NCI-H510A (cell line): ENCODE results near the gene CCDC116.
A peak's percentile ranks its signal among the peaks of the same experiment; 100 is the strongest.
"Not testable (repeated sequence)": the region's sequence is repeated elsewhere in the genome, so short reads cannot be mapped to it uniquely, and the experiment has no call there.

ENCODE experiments used
- DNase-seq: peaks from one replicate; lab custom pipeline; 2025; lab: John Stamatoyannopoulos, UW

Gene CCDC116

GRCh38 chr22:21609556-21610157 is 22.9 kb upstream of the CCDC116 start:
- DNase-seq, result not testable (repeated sequence)

DNA sequence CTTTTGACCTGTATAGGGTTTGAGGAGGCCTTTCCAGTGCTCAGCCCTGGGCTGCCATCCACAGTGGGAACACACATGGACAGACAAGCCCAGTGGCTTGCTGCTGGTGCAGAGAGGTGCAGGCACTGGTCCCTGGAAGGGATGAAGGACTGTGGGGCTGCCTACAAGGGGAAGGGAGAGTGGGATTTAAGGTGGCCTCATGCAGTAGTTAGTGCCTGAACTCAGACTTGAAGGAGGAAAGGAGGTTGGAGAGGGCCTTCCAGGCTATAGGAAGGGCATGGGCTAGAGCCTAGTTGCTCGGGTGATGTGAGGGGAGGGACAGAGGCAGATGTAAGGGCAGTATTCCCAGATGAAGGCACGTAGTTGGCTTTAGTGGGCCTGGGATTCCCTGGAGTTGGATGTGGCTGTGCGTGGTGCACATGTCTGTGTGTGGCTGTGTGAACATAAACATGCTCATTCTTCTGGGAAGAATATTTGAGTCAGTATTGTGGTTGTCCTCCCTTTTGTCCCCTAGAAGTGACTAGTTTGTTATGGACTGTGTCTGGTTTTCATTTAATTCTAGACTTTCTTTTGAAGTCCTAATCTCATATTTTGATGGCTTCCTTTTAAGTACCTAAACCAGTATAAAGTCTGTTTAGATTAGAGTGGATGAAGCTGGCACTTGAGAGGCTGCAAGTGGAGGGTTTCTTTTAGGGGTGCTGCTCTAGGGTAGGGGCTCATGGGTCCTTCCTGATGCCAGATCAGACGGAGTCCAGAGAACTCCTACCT is 21.2 kb upstream of the CCDC116 start:
- no peak for DNase-seq

GRCh38 chr22:21612858-21613257 is 19.7 kb upstream of the CCDC116 start:
- no peak for DNase-seq

- DNase-seq, result no peak
These were observed 18.9 kb upstream of the CCDC116 start for GRCh38 chr22:21613553-21614233.

- no peak for DNase-seq
These were observed 16.8 kb upstream of the CCDC116 start for GRCh38 chr22:21615731-21616130.

DNA sequence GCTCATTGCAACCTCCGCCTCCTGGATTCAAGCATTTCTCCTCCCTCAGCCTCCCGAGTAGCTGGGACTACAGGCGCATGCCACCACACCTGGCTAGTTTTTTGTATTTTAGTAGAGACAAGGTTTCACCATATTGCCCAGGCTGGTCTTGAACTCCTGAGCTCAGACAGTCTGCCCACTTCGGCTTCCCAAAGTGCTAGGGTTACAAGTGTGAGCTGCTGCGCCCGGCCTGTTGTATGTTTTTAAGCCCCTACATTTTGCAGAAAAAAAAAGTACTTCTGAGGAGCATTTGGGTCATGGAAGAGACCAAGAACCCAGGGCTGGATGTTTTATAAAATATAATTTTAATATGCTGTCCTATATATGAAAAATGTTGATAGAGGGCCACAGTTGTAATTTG is 15.2 kb upstream of the CCDC116 start:
- DNase-seq, result not testable (repeated sequence)

GRCh38 chr22:21621025-21621424 is 11.5 kb upstream of the CCDC116 start:
- DNase-seq, result no peak

DNA sequence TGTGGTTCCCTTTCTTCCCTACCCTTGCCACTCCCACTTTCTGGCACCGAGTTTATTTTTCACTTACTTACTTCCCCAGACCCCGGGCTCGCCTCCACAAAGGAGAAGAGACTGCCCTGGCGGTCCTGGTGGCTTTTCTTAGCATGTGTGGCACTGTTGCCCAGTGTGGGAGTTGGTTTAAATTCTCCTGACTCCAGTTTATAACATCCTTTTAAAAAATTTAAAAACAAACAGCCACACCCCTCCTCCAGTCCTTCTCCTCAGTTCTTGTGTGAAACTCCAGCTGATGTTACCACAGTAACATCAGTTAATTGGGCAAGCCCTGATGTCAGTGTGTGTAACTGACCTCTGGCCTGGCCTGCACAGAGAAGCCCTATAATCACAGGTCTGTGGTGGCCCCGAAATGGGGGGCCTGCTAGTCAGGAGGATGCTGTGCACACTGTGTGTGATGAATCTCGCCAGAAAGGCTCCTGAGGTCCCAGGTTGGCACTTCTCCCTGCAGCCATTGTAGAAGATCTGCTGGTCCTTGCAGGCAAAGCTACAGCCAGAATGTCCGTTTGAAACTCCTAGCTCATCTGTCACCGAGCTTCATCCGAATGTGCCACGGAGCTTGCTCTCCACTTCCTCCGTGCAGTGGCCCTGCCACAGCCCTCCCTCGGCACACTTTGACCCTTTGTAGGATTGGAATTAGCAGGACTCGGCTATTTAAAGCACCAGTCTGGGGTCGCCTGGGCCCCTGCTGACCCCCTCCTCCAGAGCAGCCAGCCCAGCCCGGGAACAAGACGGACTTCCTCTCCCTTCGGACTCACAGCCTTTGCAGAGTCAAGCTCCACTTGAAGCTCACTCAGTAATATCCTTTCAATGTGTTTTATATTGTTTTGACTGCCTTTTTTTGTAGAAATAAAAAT is 10.3 kb upstream of the CCDC116 start:
- DNase-seq, result no peak

GRCh38 chr22:21622919-21623647 is 9.5 kb upstream of the CCDC116 start:
- no peak for DNase-seq

DNA sequence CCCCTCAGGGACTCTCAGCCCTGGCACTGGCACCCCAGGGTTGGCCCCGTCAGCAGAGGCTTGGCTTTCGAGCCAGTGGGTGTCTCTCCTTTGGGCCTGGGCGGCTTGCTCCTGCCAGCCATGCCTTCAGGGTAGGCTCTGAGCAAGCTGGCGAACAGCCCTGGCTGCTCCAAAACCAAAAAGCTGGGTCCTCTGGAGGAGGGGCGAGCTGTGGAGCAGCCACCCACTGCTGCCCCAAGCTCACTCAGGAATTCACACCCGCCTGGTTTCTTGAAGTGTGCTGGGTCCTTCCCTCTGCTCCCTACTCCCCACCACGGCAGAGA is 9.0 kb upstream of the CCDC116 start:
- no peak for DNase-seq

DNA sequence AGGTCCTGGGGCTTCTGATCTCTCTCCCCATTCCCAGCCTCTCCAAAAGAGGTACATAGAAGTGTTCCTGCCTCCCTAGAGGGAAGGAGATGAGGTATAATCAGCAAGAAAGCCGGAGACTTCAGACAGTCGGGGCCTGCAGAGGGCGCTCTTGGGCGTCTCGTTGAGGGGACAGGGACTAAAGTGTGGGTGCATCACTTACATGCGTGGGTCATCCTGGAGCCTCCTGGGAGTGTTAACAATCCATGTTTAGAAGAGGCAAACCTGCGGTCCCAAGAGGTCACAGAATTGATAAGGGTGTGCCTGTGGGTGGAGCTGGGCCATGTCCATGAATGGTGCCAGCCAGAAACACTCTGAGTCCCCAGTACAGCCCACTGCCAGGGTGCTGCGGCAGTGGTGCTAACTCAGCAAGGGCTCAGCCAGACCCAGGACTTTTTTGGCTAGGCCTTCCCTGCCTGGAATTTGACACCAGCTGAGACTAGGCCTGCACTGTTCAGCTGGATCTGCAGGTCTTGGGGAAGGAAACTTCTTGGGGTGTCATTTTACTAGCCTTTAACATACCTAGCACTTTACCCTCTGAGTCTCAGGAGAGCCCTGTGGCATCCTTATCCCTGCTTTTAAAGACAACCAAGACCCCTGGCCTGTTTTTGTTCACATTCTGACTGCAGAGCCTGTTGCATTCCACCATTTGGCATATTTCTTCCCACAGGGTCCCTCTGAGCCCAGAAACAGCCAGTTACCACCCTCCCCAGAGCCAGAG is 8.3 kb upstream of the CCDC116 start:
- DNase-seq, result no peak

GRCh38 chr22:21624880-21625791 is 7.4 kb upstream of the CCDC116 start:
- DNase-seq, result no peak

DNA sequence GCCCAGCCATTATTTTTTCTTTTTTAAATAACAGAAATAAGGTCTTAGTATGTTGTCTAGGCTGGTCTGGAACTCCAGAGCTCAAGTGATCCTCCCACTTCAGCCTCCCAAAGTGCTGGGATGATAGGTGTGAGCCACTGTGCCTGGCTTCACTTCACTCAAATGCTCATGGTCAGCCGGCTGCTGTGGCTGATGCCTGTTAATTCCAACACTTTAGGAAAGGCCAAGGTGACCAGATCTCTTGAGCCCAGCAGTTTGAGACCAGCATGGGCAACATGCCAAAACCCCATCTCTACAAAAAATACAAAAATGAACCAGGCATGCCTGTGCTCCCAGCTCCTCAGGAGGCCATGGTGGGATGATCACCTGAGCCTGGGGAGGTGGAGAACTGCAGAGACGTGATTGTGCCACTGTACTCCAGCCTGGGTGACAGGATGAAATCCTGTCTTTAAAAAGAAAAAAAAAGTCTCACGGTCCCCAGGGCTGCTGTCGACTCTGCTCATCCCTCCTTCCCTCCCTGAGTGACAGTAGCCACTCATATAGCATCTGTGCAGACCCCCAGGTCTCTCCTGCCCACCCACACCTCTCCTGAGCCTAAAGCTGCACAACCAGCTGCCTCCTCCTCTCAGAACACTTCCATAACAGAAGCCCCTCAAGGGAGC is 6.4 kb upstream of the CCDC116 start:
- no peak for DNase-seq

DNA sequence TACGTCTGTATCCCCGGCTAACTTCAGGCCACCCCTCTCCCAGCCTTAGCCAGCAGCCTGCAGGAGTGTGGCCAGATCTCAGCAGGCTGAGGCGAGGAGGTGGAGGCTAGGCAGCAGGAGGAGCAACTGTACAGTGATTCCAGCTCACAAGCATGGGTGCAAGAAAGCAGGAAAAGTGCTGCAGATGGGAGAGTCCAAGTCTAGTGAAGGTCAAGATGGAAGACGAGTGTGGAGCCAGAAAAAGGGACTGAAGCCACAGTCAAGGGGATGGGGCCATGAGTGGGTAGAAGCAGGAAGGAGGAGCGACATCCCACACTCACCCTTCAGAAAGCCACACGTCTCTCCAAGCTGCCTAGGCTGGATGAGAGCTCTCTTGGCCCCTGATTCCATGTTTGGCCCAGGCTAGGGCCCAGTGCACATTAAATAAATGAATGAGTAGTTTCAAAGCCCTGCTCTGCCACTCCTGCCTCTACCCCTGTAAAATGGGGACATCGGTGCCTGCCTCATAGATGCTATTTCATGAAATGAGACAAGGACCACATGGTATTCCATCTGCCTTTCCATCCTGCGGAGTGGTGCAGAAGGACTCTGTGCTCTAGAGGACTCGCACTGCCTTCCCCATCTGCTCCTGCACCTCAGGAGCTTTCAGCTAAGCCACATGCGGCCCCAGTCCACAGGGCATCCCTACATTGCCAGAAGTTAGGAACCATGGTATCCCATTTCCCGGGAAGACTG is 5.7 kb upstream of the CCDC116 start:
- DNase-seq, result no peak

- DNase-seq, result no peak
These were observed 3.9 kb upstream of the CCDC116 start for GRCh38 chr22:21628386-21629254.

DNA sequence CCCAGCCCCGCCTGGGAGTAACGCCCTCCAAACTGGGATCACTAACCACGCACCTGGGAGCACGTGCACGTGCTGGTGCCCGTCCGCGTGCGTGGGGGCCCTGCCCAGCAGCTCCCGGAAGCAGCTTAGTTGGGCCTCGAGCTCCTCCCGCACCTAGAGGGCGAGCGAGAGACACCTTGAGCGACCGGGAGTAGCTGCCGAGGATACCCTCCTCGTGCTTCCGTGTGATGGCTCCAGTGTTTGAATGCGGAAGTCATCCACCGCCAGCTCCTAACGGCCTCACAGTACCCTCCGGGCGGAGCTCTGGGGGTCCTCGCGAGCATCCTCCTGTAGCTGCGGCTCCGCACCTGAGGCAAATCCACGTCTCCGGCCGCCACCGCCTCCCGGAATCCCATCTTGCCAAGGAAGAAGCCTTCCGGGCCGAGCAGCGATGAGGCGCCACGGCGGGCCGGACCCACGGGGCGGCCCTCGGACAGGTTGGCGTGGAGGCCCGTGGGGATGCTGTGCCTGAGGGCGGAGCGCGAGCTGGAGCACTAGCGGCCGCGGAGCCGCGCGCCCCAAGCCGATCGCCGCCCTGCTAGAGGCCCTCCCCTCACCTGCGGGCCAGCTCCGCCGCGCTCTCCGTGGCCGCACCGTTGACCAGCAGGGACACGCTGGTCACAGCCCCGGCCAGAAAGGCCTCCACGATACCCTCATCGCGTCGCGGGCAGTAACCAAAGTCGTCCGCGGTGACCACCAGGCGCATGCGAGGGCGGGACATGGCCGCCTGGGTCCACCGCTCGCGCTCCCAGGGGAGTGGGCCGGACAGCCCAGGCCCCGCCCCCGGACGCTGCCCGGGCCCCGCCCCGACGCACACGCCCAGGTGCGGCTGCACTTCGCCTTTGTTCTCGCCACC is 3.1 kb upstream of the CCDC116 start, which contains the start of gene YDJC:
YDJC (minus strand) TSS at position 768 of the 895 bp plus-strand sequence; CDS start at position 760, 8 bp downstream.
- peak; percentile 73 for DNase-seq
